Body of pancreas (tissue), 4 donors: ENCODE measurements around the gene CREBL2.

Experiments
- CTCF ChIP-seq, 7 experiments: fragments of 450-650 bp in 4 of 7; fragments of 200-600 bp in 3 of 7; sonication (generic) in 3 of 7; IDR thresholded peaks; one replicate each; pipeline ENCODE4 v1.5.1; 2016 to 2019; ENCODE audit warnings: antibody characterized with exemption in 7 of 7
- POLR2A ChIP-seq, 3 donors: fragments of 450-650 bp; IDR thresholded peaks; one replicate each; pipeline ENCODE4 v1.6.1; 2016; ENCODE audit warnings: antibody characterized with exemption in 3 of 3, mild to moderate bottlenecking in 2 of 3

- no peak for TF ChIP-seq CTCF (IDR thresholded peaks at IDR 0.05)
- TF ChIP-seq POLR2A (IDR thresholded peaks at IDR 0.05): no peak
Observed at GRCh38 chr12:12604740-12605139, 6.9 kb upstream of the CREBL2 start.
